Right lobe of liver (tissue), 6 donors: ENCODE data around the gene SYTL1. TPM values are rescaled to one million over a fixed set of nuclear protein-coding genes. Genes with fewer than 3 reads are reported as not detected.

ENCODE experiments used
- ATAC-seq, 4 donors: fragments of 200-7000 bp; cut with Tn5 transposase; one replicate each; pipeline ENCODE4 v1.9.1; 2020; ENCODE audit warnings: mild to moderate bottlenecking in 4 of 4, moderate library complexity in 4 of 4
- DNase-seq, 3 donors: peaks; one replicate each; pipeline ENCODE4 v3.0.0-alpha.2; 2020
- H3K27ac ChIP-seq, 3 donors: fragments of 200-600 bp; one replicate each; pipeline ENCODE4 v1.8.0; 2022
- H3K27me3 ChIP-seq, 2 donors: fragments of 200-600 bp; one replicate each; pipeline ENCODE4 v1.8.0; 2022
- H3K36me3 ChIP-seq, 4 donors: fragments of 200-600 bp; sonication (generic) in 1 of 4; one replicate each; pipeline versions ENCODE4 v1.5.1 to v1.8.0; 2017 to 2022; ENCODE audit warnings: control low read depth in 1 of 4
- H3K4me1 ChIP-seq, 4 donors: fragments of 200-600 bp; sonication (generic) in 1 of 4; one replicate each; pipeline versions ENCODE4 v1.5.1 to v1.8.0; 2017 to 2022; ENCODE audit warnings: control low read depth in 1 of 4
- H3K4me3 ChIP-seq, 3 donors: fragments of 200-600 bp; one replicate each; pipeline ENCODE4 v1.8.0; 2022
- H3K9me3 ChIP-seq, 4 donors: fragments of 200-600 bp; sonication (generic) in 1 of 4; one replicate each; pipeline versions ENCODE4 v1.5.1 to v1.8.0; 2017 to 2022; ENCODE audit warnings: control low read depth in 1 of 4
- POLR2A ChIP-seq: fragments of 450-650 bp; IDR thresholded peaks from one replicate; pipeline ENCODE4 v1.6.1; 2017; ENCODE audit warnings: antibody characterized with exemption, mild to moderate bottlenecking
- WGBS: methylation state at CpG from one replicate; pipeline ENCODE4 v1.1.6; 2018; ENCODE audit warnings: low coverage, low lambda C conversion rate; ENCODE audit not compliant: insufficient coverage; ENCODE audit errors: missing lambda C conversion rate; 5-methylcytosine and 5-hydroxymethylcytosine counted together
- intact Hi-C, 2 donors: fragments of 100-400 bp; cut with DNase I; formaldehyde crosslinking; loops; one replicate each; pipeline versions ENCODE4 v1.11.2 to v1.14.1; 2022
- total RNA-seq, 6 experiments: library from RNA; depleted of rRNA in 2 of 6; stranded (reverse); fragments of >200 nt in 2 of 6; fragmentation: NEBNext Ultra II Directional in 3 of 6; extraction: Animal tissue kit (Norgen Biotek cat#: 25700) in 3 of 6; gene quantifications; one replicate each; pipeline versions ENCODE4 v1.1.0 to v1.2.4, GENCODE V29; 2016 to 2023
- TF ChIP-seq, protein P1 (sequence below), 4 donors: fragments of 200-600 bp in 3 of 4; fragments of 450-650 bp in 1 of 4; IDR thresholded peaks; one replicate each; pipeline versions ENCODE4 v1.5.1 to v1.8.0; 2016 to 2022; ENCODE audit warnings: antibody characterized with exemption in 4 of 4, mild to moderate bottlenecking in 2 of 4
- donor health status: DM: no; HTN: yes; CAD: no.
- donor health status: DM: no; HTN: no; CAD: no.
- donor health status: DM: no; HTN: no; CAD: no.
- donor health status: DM: no; HTN: yes; CAD: no.
- donor health status: DM: no; HTN: yes; CAD: no.

Gene SYTL1
- total RNA-seq, 6 experiments from 2014 or later, result 0.37 to 1.7 (median 0.80) TPM

DNA sequence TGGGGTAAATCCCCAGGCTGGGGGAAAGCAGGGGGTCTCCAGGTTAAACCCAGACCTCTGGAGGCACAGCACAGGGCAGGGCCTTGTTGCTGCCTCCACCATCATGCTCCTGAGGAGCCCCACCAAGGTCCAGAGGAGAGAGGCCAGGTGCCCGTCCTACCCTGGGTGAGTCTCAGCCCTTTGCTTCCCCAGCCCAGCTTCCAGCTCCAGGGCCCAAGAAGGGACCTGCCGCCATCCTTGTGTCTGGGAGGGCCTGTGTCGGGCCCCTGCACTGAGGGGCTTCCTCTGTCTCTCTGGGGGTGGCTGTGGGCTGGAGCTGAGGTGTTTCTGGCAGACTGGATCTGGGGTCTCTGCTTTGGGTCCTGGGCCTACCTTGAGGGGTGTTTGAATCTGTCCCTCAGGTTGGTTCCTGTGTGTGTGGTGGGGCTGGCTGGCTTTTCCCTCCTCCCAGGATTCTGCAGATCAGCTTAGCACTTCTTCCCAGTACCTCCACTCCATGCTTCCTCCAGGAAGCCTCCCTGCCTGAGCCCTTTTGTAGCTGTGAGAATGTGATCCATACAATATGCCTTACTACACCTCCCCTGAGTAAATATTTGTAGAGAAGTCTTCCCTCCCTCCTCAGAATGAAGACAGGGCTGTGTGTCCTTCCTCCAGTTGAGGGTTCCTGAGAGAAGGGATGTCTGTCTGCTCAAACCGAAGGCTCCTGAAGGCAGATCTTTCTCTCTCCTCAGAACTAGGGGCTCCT lies 56.8 kb downstream of the SYTL1 start:
- no peaks in the 10 kb centered on the region for H3K27me3 ChIP-seq
- intact Hi-C loops, result loop anchor here in 1 of 2 donors (5.0 kb wide), 1 partner anchor 101 kb away; no protein-coding TSS in a partner anchor
- 30% methylated on average over 1 of the region's 4 CpGs for WGBS
- TF ChIP-seq POLR2A, result no peak
- TF ChIP-seq, protein P1, sequence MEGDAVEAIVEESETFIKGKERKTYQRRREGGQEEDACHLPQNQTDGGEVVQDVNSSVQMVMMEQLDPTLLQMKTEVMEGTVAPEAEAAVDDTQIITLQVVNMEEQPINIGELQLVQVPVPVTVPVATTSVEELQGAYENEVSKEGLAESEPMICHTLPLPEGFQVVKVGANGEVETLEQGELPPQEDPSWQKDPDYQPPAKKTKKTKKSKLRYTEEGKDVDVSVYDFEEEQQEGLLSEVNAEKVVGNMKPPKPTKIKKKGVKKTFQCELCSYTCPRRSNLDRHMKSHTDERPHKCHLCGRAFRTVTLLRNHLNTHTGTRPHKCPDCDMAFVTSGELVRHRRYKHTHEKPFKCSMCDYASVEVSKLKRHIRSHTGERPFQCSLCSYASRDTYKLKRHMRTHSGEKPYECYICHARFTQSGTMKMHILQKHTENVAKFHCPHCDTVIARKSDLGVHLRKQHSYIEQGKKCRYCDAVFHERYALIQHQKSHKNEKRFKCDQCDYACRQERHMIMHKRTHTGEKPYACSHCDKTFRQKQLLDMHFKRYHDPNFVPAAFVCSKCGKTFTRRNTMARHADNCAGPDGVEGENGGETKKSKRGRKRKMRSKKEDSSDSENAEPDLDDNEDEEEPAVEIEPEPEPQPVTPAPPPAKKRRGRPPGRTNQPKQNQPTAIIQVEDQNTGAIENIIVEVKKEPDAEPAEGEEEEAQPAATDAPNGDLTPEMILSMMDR (IDR thresholded peaks at IDR 0.05), result no peak
- H3K36me3 ChIP-seq, result no peaks in the 10 kb centered on the region
- no peak overlapping the region for H3K27ac ChIP-seq
- no peak overlapping the region for H3K4me3 ChIP-seq
- DNase-seq (no peak), ATAC-seq (no peak)
- H3K4me1 ChIP-seq, result peaks cover 0 to 9% (median 0%) of the 10 kb centered on the region in 4 donors
- no peaks in the 10 kb centered on the region for H3K9me3 ChIP-seq

DNA sequence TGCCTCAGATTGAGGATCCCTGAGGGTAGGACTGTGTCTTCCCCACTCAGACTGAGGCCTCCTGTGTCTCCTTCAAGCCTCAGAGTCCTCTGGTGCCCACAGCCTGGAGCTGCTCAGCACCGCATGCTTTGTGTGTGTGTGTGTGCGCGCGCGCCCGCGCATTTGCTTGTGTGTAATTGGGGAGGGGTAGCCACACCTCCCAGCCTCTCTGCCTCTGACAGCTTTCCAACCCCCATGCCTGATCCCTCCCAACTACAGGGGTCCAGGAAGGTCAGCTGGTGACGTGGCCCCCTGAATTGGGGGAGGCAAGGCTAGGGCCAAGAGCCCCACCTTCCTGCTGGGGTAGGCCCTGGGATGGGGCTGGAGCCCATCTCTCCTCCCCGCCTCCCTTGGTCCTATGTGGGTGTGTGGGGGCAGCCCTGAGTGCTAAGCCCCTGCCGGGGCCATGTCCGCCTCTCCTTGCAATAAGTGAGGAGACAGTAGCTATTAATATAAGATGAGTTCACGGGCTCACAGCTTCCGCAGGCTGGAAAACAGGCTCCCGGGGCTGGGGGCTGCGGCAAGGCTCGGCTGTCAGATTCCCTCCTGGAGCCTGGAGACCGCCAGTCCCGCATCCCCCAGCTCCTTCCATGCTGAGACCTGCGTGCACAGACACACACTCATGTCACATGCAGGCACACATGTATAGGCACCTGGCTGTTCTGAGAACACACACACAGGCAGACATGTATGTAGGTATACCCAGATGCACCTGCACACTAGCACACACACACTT lies 57.6 kb downstream of the SYTL1 start:
- 34% methylated on average over 3 of the region's 19 CpGs for WGBS
- ATAC-seq (no peak), DNase-seq (no peak)
- Histone ChIP-seq H3K4me3 (no peak overlapping the region), H3K27ac (no peak overlapping the region), H3K27me3 (no peaks in the 10 kb centered on the region), H3K9me3 (no peaks in the 10 kb centered on the region), H3K4me1 (peaks cover 0 to 9% (median 0%) of the 10 kb centered on the region in 4 donors), H3K36me3 (no peaks in the 10 kb centered on the region)
- TF ChIP-seq POLR2A, result no peak
- TF ChIP-seq, protein P1 (IDR thresholded peaks at IDR 0.05), result no peak
- intact Hi-C loops, result loop anchor here (5.0 to 10.0 kb wide), 3 partner anchors 102 to 203 kb away; partner anchors contain the start of gene AHDC1 (in 1 of the 2)

DNA sequence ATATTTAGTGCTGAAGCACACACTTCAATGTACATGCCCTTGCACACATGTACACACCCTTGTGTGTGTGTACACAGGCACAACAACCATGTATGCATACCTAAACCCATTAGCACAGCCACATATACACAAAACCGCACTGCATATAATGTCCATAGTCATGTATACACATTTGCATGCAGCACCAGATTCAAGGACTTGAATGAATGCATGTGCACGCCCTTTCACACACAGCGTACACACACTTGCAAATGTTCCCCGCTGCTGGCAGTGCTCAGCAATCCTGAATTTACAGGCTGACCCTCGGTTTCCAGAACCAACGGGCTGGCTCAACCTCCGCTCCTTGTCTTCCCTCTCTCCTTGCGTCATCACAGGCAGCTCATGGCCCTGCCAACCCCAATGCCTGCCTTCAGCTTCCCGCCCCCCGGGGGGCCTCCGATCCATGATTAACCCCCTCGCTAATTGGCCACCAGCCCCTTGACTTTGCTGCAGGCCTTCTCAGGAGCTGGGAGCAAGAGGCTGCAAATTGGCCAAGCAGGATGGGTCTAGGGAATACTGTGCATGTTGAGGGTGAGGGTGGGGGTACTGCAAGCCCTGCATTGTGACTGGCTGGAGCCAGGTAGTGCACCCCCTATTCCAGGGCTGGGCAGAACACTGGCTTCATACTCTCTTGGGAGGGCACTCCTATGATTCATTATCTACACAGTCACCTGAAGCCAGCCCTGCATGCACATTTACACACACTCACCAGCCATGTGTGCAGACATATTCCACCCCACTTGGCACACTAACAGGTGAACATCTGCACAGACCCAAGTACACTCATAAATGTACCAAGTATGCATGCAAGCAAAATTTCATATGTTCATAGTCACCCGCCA lies 58.5 kb downstream of the SYTL1 start:
- Histone ChIP-seq H3K27me3 (no peaks in the 10 kb centered on the region), H3K9me3 (no peaks in the 10 kb centered on the region), H3K4me3 (no peak overlapping the region), H3K4me1 (peaks cover 0 to 9% (median 0%) of the 10 kb centered on the region in 4 donors), H3K36me3 (no peaks in the 10 kb centered on the region), H3K27ac (no peak overlapping the region)
- WGBS, result 46% methylated on average over 6 of the region's 13 CpGs
- intact Hi-C loops, result loop anchor here (5.0 to 10.0 kb wide), 2 partner anchors 194 to 202 kb away; partner anchors contain the start of gene AHDC1 (in 1 of the 2)
- TF ChIP-seq, protein P1 (IDR thresholded peaks at IDR 0.05), result no peak
- TF ChIP-seq POLR2A, result no peak
- DNase-seq (no peak), ATAC-seq (no peak)

DNA sequence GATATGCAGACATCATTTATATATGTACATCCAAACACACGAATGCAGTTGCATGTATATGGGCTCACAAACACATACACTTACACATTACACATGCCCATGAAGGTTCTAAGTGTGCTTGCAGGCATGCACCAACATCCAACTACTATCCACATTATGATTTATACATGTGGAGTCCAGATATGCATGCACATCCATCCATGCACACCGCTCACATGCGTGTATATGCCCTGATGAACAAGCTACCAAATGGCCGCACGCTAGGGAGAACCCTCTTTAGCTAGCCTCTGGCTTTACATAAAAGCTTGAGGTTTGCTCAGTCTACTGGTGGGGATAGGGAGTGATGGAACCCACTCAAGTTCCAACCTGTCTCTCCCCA lies 59.1 kb downstream of the SYTL1 start:
- DNase-seq, result no peak
- Histone ChIP-seq H3K4me1 (peaks cover 0 to 9% (median 0%) of the 10 kb centered on the region in 4 donors), H3K36me3 (no peaks in the 10 kb centered on the region), H3K27me3 (no peaks in the 10 kb centered on the region), H3K4me3 (no peak overlapping the region), H3K9me3 (no peaks in the 10 kb centered on the region), H3K27ac (no peak overlapping the region)
- 93% methylated on average over 5 of the region's 5 CpGs for WGBS
- TF ChIP-seq POLR2A, result no peak
- TF ChIP-seq, protein P1 (IDR thresholded peaks at IDR 0.05), result no peak
- ATAC-seq, result no peak
- intact Hi-C loops, result loop anchor here (5.0 to 10.0 kb wide), 2 partner anchors 194 to 201 kb away; partner anchors contain the start of gene AHDC1 (in 1 of the 2)
